GM19372 (cell line): Measurements from ENCODE around the gene FAM234A.
A peak's percentile ranks its signal among the peaks of the same experiment; 100 is the strongest.
"Not testable (repeated sequence)": the region's sequence is repeated elsewhere in the genome, so short reads cannot be mapped to it uniquely, and the experiment has no call there.

Experiments
- ATAC-seq: cut with Tn5 transposase; IDR thresholded peaks from one replicate; pipeline ENCODE4 v1.9.1; 2021; ENCODE audit warnings: mild to moderate bottlenecking, low read depth, moderate library complexity; ENCODE audit not compliant: unreplicated experiment

FAM234A gene, protein sequence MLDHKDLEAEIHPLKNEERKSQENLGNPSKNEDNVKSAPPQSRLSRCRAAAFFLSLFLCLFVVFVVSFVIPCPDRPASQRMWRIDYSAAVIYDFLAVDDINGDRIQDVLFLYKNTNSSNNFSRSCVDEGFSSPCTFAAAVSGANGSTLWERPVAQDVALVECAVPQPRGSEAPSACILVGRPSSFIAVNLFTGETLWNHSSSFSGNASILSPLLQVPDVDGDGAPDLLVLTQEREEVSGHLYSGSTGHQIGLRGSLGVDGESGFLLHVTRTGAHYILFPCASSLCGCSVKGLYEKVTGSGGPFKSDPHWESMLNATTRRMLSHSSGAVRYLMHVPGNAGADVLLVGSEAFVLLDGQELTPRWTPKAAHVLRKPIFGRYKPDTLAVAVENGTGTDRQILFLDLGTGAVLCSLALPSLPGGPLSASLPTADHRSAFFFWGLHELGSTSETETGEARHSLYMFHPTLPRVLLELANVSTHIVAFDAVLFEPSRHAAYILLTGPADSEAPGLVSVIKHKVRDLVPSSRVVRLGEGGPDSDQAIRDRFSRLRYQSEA

GRCh38 chr16:234468-235305 is at the start of gene FAM234A:
TSS of gene FAM234A (plus strand) at chr16:234821. CDS start at chr16:254414, 19,593 bp downstream.
- peak; percentile 77 for ATAC-seq

GRCh38 chr16:185213-185612 is 49.4 kb upstream of the FAM234A start:
- ATAC-seq, result no peak

DNA sequence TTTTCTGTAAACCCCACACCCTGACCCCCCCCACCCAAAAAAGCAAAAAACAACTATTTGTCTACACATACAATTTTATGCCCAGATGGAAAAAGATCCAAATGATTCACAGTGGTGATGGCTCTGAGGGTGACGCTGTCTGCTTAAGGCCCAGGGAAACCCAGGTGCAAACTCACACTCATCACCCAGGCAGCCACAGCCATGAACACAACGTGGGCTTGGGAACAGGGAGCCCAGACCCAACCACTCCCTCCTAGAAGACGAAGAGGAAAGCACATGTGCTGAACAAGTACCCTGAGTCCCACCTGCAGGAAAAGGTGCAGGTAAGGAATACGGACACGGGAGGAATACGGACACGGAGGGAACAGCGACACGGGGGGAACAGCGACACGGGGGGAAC is 48.9 kb upstream of the FAM234A start:
- no peak for ATAC-seq

GRCh38 chr16:187330-187729 is 47.3 kb upstream of the FAM234A start:
- ATAC-seq, result no peak

- ATAC-seq, result no peak
Observed at GRCh38 chr16:188674-189073, 45.9 kb upstream of the FAM234A start.

DNA sequence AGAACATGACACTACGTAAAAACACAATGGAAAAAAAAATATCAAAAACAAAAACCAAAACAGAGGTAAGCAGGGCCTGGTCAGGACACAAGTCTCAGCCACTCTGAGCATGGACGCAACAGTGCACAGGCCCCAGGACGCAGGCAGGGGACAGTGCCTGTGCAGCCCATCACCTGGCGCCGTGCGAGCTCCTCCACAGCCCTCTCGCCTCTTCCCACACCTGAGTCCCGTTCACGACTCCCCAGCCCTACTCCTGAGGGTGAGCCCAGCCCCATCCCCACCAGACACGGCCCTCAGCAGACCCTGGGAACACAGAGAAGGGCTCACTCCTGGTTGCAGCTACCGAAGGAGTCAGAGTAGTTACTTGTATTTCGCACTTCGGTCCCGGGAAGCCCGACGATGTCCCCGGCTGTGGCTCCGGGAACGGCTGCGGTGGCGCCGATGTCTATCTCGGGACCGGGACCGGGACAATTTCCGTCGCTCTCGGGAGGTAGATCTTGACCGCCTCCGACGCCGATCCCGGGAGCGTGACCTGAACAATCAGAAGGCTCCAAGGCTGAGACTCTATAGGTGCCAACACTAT is 44.9 kb upstream of the FAM234A start:
- no peak for ATAC-seq

DNA sequence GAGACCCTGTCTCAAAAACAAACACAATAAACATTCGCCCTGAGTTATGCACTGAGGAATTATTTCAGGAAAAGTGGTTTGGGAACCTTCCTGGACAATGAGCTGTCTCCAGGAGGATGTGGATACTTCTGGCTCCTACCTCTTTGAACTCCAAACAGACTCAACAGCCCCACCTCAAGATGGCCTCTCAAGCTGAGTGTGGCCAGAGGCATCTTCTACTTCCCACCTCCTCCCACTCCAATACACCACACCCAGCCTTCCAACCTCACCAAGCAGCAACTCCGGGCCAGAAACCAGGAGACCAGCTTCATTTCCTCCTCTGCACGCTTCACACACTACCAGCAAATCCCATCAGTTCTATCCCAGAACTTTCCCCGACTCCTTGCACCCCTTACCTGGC is 42.8 kb upstream of the FAM234A start:
- no peak for ATAC-seq

- no peak for ATAC-seq
Observed at GRCh38 chr16:192686-193085, 41.9 kb upstream of the FAM234A start.

- ATAC-seq, result no peak
Observed at GRCh38 chr16:193441-193840, 41.2 kb upstream of the FAM234A start.

- ATAC-seq, result no peak
Observed at GRCh38 chr16:194516-194915, 40.1 kb upstream of the FAM234A start.

GRCh38 chr16:200388-200787 is 34.2 kb upstream of the FAM234A start:
- ATAC-seq, result no peak

GRCh38 chr16:203246-203645 is 31.4 kb upstream of the FAM234A start:
- no peak for ATAC-seq

- ATAC-seq, result not testable (repeated sequence)
Observed at GRCh38 chr16:204046-204445, 30.6 kb upstream of the FAM234A start.

DNA sequence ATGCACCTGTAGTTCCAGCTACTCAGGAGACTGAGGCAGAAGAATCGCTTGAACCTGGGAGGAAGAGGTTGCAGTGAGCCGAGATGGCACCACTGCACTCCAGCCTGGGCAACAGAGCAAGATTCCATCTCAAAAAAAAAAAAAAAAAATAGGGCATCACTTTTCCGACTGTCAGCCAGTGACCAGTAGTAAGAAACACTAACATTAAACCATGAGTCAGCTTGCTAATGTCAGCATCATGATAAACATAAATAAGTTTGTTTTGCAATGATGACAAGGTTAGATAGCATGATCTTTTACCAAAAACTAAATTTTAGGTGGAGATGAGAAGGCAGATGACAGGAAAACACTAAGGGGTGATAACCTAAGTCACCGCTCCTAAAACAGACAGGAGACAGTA is 25.3 kb upstream of the FAM234A start:
- ATAC-seq, result not testable (repeated sequence)

DNA sequence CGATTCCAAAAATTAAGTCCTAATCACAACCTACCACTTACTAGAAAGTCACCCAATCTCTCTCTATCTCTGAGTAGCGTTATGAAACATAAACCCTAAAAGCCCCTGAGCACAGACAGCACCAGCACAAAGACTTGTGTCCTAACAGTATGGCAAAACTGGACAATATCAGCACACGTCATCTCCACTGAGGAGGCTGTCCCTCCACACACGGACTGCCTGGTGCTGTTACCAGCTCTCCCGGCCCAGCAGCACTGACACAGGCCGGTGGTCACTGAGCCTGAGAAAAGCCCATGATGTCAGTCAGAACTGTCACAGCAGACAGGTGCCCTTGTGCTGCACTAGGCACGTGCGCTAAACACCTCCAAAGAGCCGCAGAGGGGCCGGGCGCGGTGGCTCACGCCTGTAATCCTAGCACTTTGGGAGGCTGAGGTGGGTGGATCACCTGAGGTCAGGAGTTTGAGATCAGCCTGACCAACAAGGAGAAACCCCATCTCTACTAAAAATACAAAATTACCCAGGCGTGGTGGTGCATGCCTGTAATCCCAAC is 22.9 kb upstream of the FAM234A start:
- not testable (repeated sequence) for ATAC-seq

- no peak for ATAC-seq
Observed at GRCh38 chr16:212999-213398, 21.6 kb upstream of the FAM234A start.

DNA sequence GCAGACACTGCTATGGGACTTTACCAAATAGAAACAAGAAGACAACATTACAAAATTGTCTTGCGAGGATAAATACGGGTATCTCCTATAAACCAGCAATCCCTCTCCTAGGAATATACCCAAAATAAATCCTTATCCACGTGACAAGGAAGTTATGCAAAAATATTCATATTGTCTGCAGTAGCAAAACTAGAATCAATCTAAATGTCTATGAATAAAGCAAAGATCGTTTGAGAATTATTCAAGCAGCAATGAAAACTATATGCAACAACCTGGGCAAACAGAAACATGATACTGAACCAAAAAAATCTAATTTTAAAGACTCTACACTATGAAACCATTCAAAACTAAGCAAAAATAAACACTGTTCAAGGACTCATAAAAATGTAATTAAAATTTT is 14.6 kb upstream of the FAM234A start:
- no peak for ATAC-seq

GRCh38 chr16:228151-228851 is 6.3 kb upstream of the FAM234A start:
- ATAC-seq, result no peak

DNA sequence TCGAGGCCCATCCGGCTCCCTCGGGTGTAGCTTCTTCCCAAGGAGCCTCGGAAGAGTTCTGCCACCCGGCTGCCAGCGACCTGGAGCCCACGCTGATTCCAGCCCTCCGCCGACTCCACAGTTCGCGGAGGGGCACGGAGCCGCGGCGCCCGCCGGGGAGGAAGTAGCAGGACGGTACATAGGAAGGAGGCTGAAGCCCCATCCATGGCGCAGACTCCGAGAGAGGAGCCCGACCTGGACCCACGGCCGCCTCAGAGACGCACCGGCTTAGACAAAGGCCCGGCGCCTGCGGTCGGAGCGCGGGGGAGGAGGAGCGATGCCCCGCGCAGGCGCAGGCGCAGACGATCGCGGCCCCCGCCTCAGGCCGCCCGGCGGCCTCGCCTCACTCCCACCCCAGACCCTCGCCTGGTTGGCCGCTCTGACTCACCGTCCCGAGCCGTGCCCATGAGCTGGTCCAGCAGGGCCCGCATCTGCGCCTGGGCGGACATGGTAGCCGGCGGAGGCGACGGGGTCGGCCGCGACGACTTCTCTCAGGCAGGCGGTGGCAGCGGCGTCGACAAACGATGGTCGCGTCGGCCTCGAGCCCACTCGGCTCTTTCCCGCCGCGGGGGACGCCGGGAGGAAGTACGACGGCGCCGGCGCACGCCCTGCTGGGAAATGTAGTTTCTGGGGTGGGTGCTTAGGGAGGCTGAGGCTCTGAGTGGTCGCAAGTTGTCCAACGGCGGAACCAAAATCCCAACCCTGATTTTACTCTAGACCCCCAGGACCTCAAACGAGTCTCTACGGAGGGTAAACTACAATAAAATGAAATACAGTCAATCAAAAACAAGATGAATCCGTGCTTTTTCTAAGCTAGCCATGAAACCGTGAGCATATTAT is 5.5 kb upstream of the FAM234A start, which contains the start of gene LUC7L:
Gene LUC7L (minus strand): TSS at position 598 of the 879 bp plus-strand sequence. CDS start 110 bp downstream, at position 488.
- peak; percentile 84 for ATAC-seq
